Bronchial epithelial cell (primary cell): ENCODE measurements around the gene KLHDC7B. TPM values are rescaled to one million over a fixed set of nuclear protein-coding genes. Genes with fewer than 3 reads are reported as not detected.

ENCODE experiments used
- DNase-seq: peaks from one replicate; pipeline ENCODE4 v3.0.0-alpha.2; 2010; ENCODE audit warnings: low read depth
- FAIRE-seq: peaks from 2 replicates; lab custom pipeline; 2011; peaks lifted over from hg19 to GRCh38; lab: Jason Lieb, UNC
- H3K27me3 ChIP-seq: 2 replicates; pipeline ENCODE4 v1.5.1; 2011; ENCODE audit warnings: low read length; ENCODE audit not compliant: control insufficient read depth, insufficient read depth
- H3K36me3 ChIP-seq: 2 replicates; pipeline ENCODE4 v1.5.1; 2011; ENCODE audit warnings: low read length; ENCODE audit not compliant: control insufficient read depth, insufficient read depth
- H3K4me3 ChIP-seq: 2 replicates; pipeline ENCODE4 v1.5.1; 2011; ENCODE audit warnings: mild to moderate bottlenecking, low read depth, low read length, control low read depth
- total RNA-seq: library from RNA; depleted of rRNA; stranded (reverse); fragments of >200 nt; gene quantifications from 2 replicates; pipeline ENCODE4 v1.2.1, GENCODE V29; 2014
- TF ChIP-seq, protein P1 (sequence below): IDR thresholded peaks from 2 replicates; pipeline ENCODE4 v1.5.1; 2011; ENCODE audit warnings: mild to moderate bottlenecking, moderate library complexity, low read length, control low read depth, inconsistent platforms; ENCODE audit not compliant: insufficient read depth, severe bottlenecking

KLHDC7B gene
- total RNA-seq, 1 donor from 2014 or later, result 0.26 TPM

DNA sequence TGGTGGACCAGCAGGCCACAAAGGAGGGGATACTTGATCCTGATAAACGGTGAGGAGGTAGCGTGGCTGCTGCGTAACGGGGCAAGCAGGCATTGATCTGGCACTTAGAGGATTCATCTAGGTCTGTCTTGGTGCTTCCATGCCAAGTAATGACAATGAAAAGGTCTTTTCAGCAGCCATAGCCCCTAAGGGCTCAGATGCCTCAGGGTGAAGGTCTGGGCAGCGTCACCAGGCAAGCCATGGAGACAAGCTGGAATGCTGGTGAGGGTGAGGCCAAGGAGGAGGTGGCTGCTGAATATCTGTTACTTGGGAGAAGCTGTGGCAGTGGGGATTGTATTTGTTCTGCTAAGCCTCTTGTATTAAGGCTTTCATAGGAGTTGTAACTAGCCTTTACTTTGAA, 41.7 kb downstream of the KLHDC7B start:
- FAIRE-seq, result peak; percentile 66
- no peaks in the 10 kb centered on the region for H3K27me3 ChIP-seq
- H3K4me3 ChIP-seq, result no peak overlapping the region
- TF ChIP-seq, protein P1, sequence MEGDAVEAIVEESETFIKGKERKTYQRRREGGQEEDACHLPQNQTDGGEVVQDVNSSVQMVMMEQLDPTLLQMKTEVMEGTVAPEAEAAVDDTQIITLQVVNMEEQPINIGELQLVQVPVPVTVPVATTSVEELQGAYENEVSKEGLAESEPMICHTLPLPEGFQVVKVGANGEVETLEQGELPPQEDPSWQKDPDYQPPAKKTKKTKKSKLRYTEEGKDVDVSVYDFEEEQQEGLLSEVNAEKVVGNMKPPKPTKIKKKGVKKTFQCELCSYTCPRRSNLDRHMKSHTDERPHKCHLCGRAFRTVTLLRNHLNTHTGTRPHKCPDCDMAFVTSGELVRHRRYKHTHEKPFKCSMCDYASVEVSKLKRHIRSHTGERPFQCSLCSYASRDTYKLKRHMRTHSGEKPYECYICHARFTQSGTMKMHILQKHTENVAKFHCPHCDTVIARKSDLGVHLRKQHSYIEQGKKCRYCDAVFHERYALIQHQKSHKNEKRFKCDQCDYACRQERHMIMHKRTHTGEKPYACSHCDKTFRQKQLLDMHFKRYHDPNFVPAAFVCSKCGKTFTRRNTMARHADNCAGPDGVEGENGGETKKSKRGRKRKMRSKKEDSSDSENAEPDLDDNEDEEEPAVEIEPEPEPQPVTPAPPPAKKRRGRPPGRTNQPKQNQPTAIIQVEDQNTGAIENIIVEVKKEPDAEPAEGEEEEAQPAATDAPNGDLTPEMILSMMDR, result no peak
- peaks cover 2% of the 10 kb centered on the region for H3K36me3 ChIP-seq
- no peak for DNase-seq

DNA sequence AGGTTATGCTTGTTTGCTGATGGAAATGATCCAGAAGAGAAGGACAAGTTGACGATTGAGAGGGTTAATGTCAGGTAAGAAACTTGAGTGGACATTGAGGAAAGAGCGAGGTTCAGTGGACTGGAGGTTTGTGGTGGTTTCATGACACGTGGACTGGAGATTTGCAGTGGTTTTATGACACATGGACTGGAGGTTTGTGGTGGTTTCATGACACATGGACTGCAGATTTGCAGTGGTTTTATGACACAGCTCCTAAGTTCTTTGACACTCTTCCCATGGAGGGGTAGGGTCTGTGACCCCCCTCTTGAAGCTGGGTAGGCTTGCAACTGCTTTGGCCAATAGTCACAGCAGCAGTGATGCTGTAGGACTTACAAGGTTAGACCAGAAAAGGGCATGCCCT, 49.5 kb downstream of the KLHDC7B start:
- no peaks in the 10 kb centered on the region for H3K36me3 ChIP-seq
- FAIRE-seq, result peak; percentile 66
- no peak overlapping the region for H3K4me3 ChIP-seq
- DNase-seq, result no peak
- TF ChIP-seq, protein P1, result no peak
- H3K27me3 ChIP-seq, result peaks cover 1% of the 10 kb centered on the region

DNA sequence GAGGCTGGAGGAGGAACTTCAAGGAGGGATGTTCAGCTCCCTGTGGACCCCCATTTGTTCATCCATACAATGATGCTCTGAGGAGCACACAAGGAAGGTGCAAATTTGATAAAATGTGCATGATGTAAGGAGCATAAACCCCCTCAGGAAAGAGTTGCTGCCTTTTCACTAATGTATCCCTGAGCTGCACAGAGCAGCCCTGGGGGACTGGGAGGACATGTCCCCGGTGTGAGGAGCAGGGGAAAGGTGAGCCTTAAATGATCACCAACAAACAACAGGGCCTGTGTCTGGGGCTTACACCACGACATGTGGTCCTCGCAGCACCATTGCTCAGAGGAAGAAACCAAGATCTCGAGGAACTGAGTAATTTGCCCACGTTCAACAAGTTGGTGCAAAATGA, 51.4 kb downstream of the KLHDC7B start:
- TF ChIP-seq, protein P1, result no peak
- FAIRE-seq (no peak), DNase-seq (no peak)
- H3K4me3 ChIP-seq, result no peak overlapping the region
- H3K36me3 ChIP-seq, result no peaks in the 10 kb centered on the region
- peaks cover 7% of the 10 kb centered on the region for H3K27me3 ChIP-seq

DNA sequence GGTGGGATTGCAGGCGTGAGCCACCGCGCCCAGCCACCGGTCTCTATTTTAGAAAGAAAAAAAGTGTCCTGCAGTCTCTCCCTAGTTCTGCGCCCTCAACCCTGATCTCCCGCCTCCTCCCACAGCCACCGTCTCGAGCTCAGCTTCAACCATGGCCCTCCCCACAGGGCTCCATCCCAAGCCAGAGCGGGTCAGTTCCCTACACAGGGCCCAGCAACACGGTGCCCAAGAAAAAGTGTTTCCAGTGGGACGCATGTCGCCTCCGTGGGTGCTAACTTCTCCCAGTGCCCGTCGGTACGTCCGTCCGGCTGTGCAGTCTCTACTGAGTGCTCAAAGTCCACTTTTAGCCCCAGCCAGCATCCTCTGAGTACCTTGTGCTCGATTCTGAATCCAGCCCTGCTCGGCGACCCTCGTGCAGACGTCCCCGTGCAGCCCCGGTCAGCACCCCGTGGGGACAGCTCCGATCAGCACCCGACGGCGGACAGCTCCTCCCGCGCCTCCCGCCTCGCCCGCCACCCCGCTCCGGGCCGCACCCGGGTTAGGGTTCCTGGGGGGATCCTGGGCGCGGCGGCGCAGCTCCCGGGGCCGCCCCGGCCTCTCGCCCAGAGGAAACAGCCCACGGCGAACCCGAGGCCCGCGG, 54.2 kb downstream of the KLHDC7B start:
- Histone ChIP-seq H3K4me3 (no peak overlapping the region), H3K27me3 (peaks cover 16% of the 10 kb centered on the region), H3K36me3 (no peaks in the 10 kb centered on the region)
- TF ChIP-seq, protein P1, result no peak
- FAIRE-seq (no peak), DNase-seq (no peak)

DNA sequence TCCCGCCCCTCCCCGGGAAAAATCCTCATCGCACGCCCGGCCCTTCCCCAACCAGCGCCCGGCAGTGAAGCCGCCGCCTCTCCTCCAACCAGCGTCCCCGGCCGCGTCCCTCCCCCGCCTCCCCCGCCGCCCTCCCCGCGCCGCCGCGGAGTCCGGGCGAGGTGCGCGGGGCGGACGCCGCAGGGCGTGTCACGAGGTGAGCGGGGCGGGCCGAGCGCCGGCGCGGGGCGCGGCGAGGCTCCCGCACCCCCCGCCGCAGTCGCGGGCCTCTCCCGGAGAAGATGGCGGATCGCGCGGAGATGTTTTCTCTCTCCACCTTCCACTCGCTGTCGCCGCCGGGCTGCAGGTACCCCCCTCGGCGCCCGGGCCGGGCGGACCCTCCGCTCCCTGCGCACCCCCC, 54.8 kb downstream of the KLHDC7B start, which contains the start of gene MAPK8IP2:
TSS of gene MAPK8IP2 (plus strand) at position 256 of the 400 bp plus-strand sequence. CDS start at position 282, 26 bp downstream.
- H3K27me3 ChIP-seq, result peaks cover 16% of the 10 kb centered on the region
- no peaks in the 10 kb centered on the region for H3K36me3 ChIP-seq
- FAIRE-seq (no peak), DNase-seq (no peak)
- TF ChIP-seq, protein P1, result no peak
- H3K4me3 ChIP-seq, result peak within 1 kb of the TSS; percentile 12

Other genes with a start within 250 kb of the KLHDC7B start
- 138 and 176 TPM in 2 replicates for gene PLXNB2, start 238.3 kb upstream of the KLHDC7B start, total RNA-seq
- 1.1 and 1.8 TPM in 2 replicates for gene DENND6B, start 218.9 kb upstream of the KLHDC7B start, total RNA-seq
- gene PPP6R2, start 202.6 kb upstream of the KLHDC7B start, total RNA-seq, result 50.5 and 57.5 TPM in 2 replicates
- gene SBF1, start 70.9 kb upstream of the KLHDC7B start, total RNA-seq, result 123 and 129 TPM in 2 replicates
- 3.7 and 5.4 TPM in 2 replicates for gene ADM2, start 64.4 kb upstream of the KLHDC7B start, total RNA-seq
- not detected in 2 replicates for gene MIOX, start 59.0 kb upstream of the KLHDC7B start, total RNA-seq
- 10.3 and 12.7 TPM in 2 replicates for gene LMF2, start 38.2 kb upstream of the KLHDC7B start, total RNA-seq
- 28.3 and 44.2 TPM in 2 replicates for gene NCAPH2, start 37.7 kb upstream of the KLHDC7B start, total RNA-seq
- 2.0 and 2.1 TPM in 2 replicates for gene SCO2, start 20.3 kb upstream of the KLHDC7B start, total RNA-seq
- gene TYMP, start 15.9 kb upstream of the KLHDC7B start, total RNA-seq, result 56.6 and 126 TPM in 2 replicates
- 0.51 and 0.79 TPM in 2 replicates for gene SYCE3, start 17.0 kb downstream of the KLHDC7B start, total RNA-seq
- gene CPT1B, start 32.5 kb downstream of the KLHDC7B start, total RNA-seq, result 3.4 and 8.2 TPM in 2 replicates
- 27.6 and 34.3 TPM in 2 replicates for gene CHKB, start 37.0 kb downstream of the KLHDC7B start, total RNA-seq
- gene MAPK8IP2, start 54.9 kb downstream of the KLHDC7B start, total RNA-seq, result 0.53 and 0.77 TPM in 2 replicates
- gene ARSA, start 82.3 kb downstream of the KLHDC7B start, total RNA-seq, result 12.1 and 13.6 TPM in 2 replicates
- 0.79 and 0.90 TPM in 2 replicates for gene SHANK3, start 126.9 kb downstream of the KLHDC7B start, total RNA-seq
- gene ACR, start 192.3 kb downstream of the KLHDC7B start, total RNA-seq, result not detected in 2 replicates
- gene RABL2B, start 237.7 kb downstream of the KLHDC7B start, total RNA-seq, result 4.5 and 7.9 TPM in 2 replicates